IMR-90 (cell line): ENCODE results near the gene FAM184A. TPM values are rescaled to one million over a fixed set of nuclear protein-coding genes. Genes with fewer than 3 reads are reported as not detected.
A peak's percentile ranks its signal among the peaks of the same experiment; 100 is the strongest.

Experiments used
- ATAC-seq: fragments of 200-7000 bp; cut with Tn5 transposase; 2 replicates; pipeline ENCODE4 v1.9.1; 2020; ENCODE audit warnings: low read depth, mild to moderate bottlenecking, moderate library complexity
- BruUV-seq: library from RNA; stranded (reverse); fragments of 400-500 nt; replicated peaks from 2 replicates; lab custom pipeline; 2021; lab: Mats Ljungman, UMichigan
- CTCF ChIA-PET: fragments of 300-600 bp; formaldehyde crosslinking; extraction: SDS; loops from one replicate; lab custom pipeline; 2021; ENCODE audit warnings: antibody characterized with exemption; lab: Yijun Ruan, JAX
- POLR2A ChIA-PET: fragments of 300-600 bp; sonication (Branson Sonifier 250); formaldehyde crosslinking; loops from one replicate; lab custom pipeline; 2022; ENCODE audit warnings: antibody characterized with exemption; ENCODE audit not compliant: unreplicated experiment; lab: Charles Lee
- DNase-seq: peaks from one replicate; pipeline ENCODE4 v3.0.0; 2013
- H2AFZ ChIP-seq: replicated peaks from 2 replicates; pipeline ENCODE3; 2013; ENCODE audit warnings: low read length, mild to moderate bottlenecking; ENCODE audit not compliant: poor library complexity
- H2AK5ac ChIP-seq: 2 replicates; pipeline ENCODE4 v1.6.1; 2013; ENCODE audit warnings: low read depth, low read length, inconsistent platforms
- H2AK9ac ChIP-seq: replicated peaks from 2 replicates; pipeline ENCODE3; 2013; ENCODE audit warnings: mild to moderate bottlenecking, low read depth, low read length, moderate library complexity; ENCODE audit not compliant: poor library complexity
- H2BK120ac ChIP-seq: 2 replicates; pipeline ENCODE4 v1.6.1; 2013; ENCODE audit warnings: low read depth, low read length, inconsistent platforms
- H2BK15ac ChIP-seq: 3 replicates; pipeline ENCODE4 v1.6.1; 2013; ENCODE audit warnings: low read depth, low read length, inconsistent platforms
- H2BK20ac ChIP-seq: 2 replicates; pipeline ENCODE4 v1.6.1; 2013; ENCODE audit warnings: low read depth, mild to moderate bottlenecking, inconsistent platforms, low read length, moderate library complexity
- H2BK5ac ChIP-seq: 2 replicates; pipeline ENCODE4 v1.6.1; 2013; ENCODE audit warnings: mild to moderate bottlenecking, low read depth, low read length, inconsistent platforms; ENCODE audit not compliant: poor library complexity, severe bottlenecking
- H3K14ac ChIP-seq: replicated peaks from 2 replicates; pipeline ENCODE4 v1.6.1; 2013; ENCODE audit warnings: low read depth, low read length, inconsistent platforms
- H3K18ac ChIP-seq: 2 replicates; pipeline ENCODE4 v1.6.1; 2013; ENCODE audit warnings: low read depth, low read length, control low read depth
- H3K23ac ChIP-seq: 2 replicates; pipeline ENCODE4 v1.6.1; 2013; ENCODE audit warnings: low read depth, low read length, inconsistent platforms
- H3K27ac ChIP-seq: 2 replicates; pipeline ENCODE4 v1.5.1; 2013; ENCODE audit warnings: mild to moderate bottlenecking, control low read depth, low read length; ENCODE audit not compliant: insufficient read depth
- H3K27me3 ChIP-seq: 2 replicates; pipeline ENCODE4 v1.6.1; 2013; ENCODE audit warnings: low read length; ENCODE audit not compliant: control insufficient read depth, insufficient read depth
- H3K36me3 ChIP-seq: 2 replicates; pipeline ENCODE4 v1.6.1; 2013; ENCODE audit warnings: low read length, mixed read lengths; ENCODE audit not compliant: control insufficient read depth, insufficient read depth
- H3K4ac ChIP-seq: 2 replicates; pipeline ENCODE4 v1.6.1; 2013; ENCODE audit warnings: low read depth, low read length, inconsistent platforms
- H3K4me1 ChIP-seq: 2 replicates; pipeline ENCODE4 v1.6.1; 2013; ENCODE audit warnings: low read length, mixed read lengths; ENCODE audit not compliant: control insufficient read depth, insufficient read depth
- H3K4me2 ChIP-seq: 2 replicates; pipeline ENCODE4 v1.6.1; 2013; ENCODE audit warnings: low read depth, mild to moderate bottlenecking, control low read depth, low read length, moderate library complexity
- H3K4me3 ChIP-seq: 2 replicates; pipeline ENCODE4 v1.5.1; 2013; ENCODE audit warnings: low read depth, mild to moderate bottlenecking, control low read depth, low read length, moderate library complexity; ENCODE audit not compliant: insufficient read depth
- H3K56ac ChIP-seq: 2 replicates; pipeline ENCODE4 v1.6.1; 2013; ENCODE audit warnings: low read length, inconsistent platforms; ENCODE audit not compliant: insufficient read depth; ENCODE audit errors: extremely low read depth
- H3K79me1 ChIP-seq, 2 experiments: 2 replicates each; pipeline ENCODE4 v1.6.1; 2013; ENCODE audit warnings: low read length in 2 of 2, inconsistent platforms in 1 of 2, low read depth in 1 of 2
- H3K9ac ChIP-seq: 2 replicates; pipeline ENCODE4 v1.6.1; 2013; ENCODE audit warnings: low read depth, low read length, control low read depth
- H3K9me1 ChIP-seq: 2 replicates; pipeline ENCODE4 v1.6.1; 2013; ENCODE audit warnings: low read length, inconsistent platforms; ENCODE audit not compliant: insufficient read depth
- H3K9me3 ChIP-seq: 2 replicates; pipeline ENCODE4 v1.6.1; 2013; ENCODE audit warnings: low read length; ENCODE audit not compliant: control insufficient read depth, insufficient read depth
- H4K20me1 ChIP-seq: 2 replicates; pipeline ENCODE4 v1.6.1; 2013; ENCODE audit warnings: low read length, inconsistent platforms; ENCODE audit not compliant: insufficient read depth
- H4K5ac ChIP-seq: 2 replicates; pipeline ENCODE4 v1.6.1; 2013; ENCODE audit warnings: mild to moderate bottlenecking, low read depth, low read length, control low read depth
- H4K8ac ChIP-seq, 2 experiments: 2 replicates each; pipeline ENCODE4 v1.6.1; 2013; ENCODE audit warnings: low read depth in 2 of 2, low read length in 2 of 2, control low read depth in 1 of 2, inconsistent platforms in 1 of 2
- H4K91ac ChIP-seq: 2 replicates; pipeline ENCODE4 v1.6.1; 2013; ENCODE audit warnings: low read depth, low read length, inconsistent platforms; ENCODE audit not compliant: insufficient read depth
- FOS ChIP-seq: fragments of 150-350 bp; IDR thresholded peaks from 2 replicates; pipeline ENCODE4 v1.6.1; 2016; ENCODE audit warnings: low read depth, low read length
- USF2 ChIP-seq: fragments of 150-350 bp; IDR thresholded peaks from 2 replicates; pipeline ENCODE4 v1.6.1; 2017; ENCODE audit warnings: mild to moderate bottlenecking, antibody characterized with exemption, low read length, low read depth
- WGBS, 2 experiments: methylation state at CpG; one replicate each; pipeline versions ENCODE4 v1.1.5 to v1.1.7; 2013; ENCODE audit warnings: missing lambda C conversion rate in 2 of 2; ENCODE audit not compliant: insufficient read length in 1 of 2; ENCODE audit errors: extremely low coverage in 2 of 2; 5-methylcytosine and 5-hydroxymethylcytosine counted together
- dilution Hi-C: fragments of 300-500 bp; cut with HindIII; formaldehyde crosslinking; loops from one replicate; pipeline ENCODE4 v1.14.3; 2018; ENCODE audit warnings: low sequenced_read_pairs; ENCODE audit not compliant: unreplicated experiment
- in situ Hi-C: fragments of 300-500 bp; cut with MboI; formaldehyde crosslinking; loops from 3 replicates; pipeline ENCODE4 v1.14.3; 2019; ENCODE audit warnings: low sequenced_read_pairs, inconsistent platforms, mixed read lengths
- intact Hi-C: fragments of 100-400 bp; cut with micrococcal nuclease; formaldehyde crosslinking; loops from 2 replicates; pipeline ENCODE4 v1.10.0; 2022
- polyA plus RNA-seq, 3 experiments: library from polyadenylated mRNA; depleted of rRNA; stranded (reverse); fragments of >200 nt; gene quantifications; 2 replicates each; pipeline ENCODE4 v1.2.3, GENCODE V29; 2012; ENCODE audit warnings: low replicate concordance in 1 of 3
- total RNA-seq: library from RNA; depleted of rRNA; stranded (reverse); fragments of >200 nt; gene quantifications from 2 replicates; pipeline ENCODE4 v1.2.3, GENCODE V29; 2012

FAM184A gene
- total and polyA plus RNA-seq, 2 of the 4 experiments (the other 2 are of a cell fraction) = 0.03 TPM; not detected in 1

GRCh38 chr6:119096721-119097565 lies 18.5 kb upstream of the FAM184A start:
- Histone ChIP-seq H3K4me2 (no peak overlapping the region), H4K5ac (no peak overlapping the region), H4K8ac (no peak overlapping the region), H3K4me3 (no peak overlapping the region), H2BK20ac (no peak overlapping the region), H3K27ac (no peak overlapping the region), H3K79me1 (no peaks in the 10 kb centered on the region), H2BK15ac (no peak overlapping the region), H3K36me3 (no peaks in the 10 kb centered on the region), H3K9ac (no peak overlapping the region), H2BK5ac (no peak overlapping the region), H3K18ac (no peak overlapping the region), H3K4me1 (no peaks in the 10 kb centered on the region), H2AK9ac (no peak overlapping the region), H2BK120ac (no peak overlapping the region), H3K9me3 (no peaks in the 10 kb centered on the region), H3K9me1 (no peaks in the 10 kb centered on the region), H3K4ac (no peak overlapping the region), H4K20me1 (no peaks in the 10 kb centered on the region), H2AK5ac (no peak overlapping the region), H3K23ac (no peak overlapping the region), H3K56ac (no peak overlapping the region), H2AFZ (no peak overlapping the region), H4K91ac (no peak overlapping the region), H3K14ac (no peak overlapping the region), H3K27me3 (no peaks in the 10 kb centered on the region)
- POLR2A ChIA-PET = no interaction called here
- intact Hi-C loops (no loop called here), dilution Hi-C loops (no loop called here), in situ Hi-C loops (loop anchor here (25.0 kb wide), 1 partner anchor 835 kb away; no protein-coding TSS in a partner anchor)
- BruUV-seq = no TSS peak
- no peak for ATAC-seq
- DNase-seq = peak; percentile 3
- TF ChIP-seq FOS (no peak), USF2 (no peak)
- CTCF ChIA-PET = no interaction called here
- 30% methylated on average over 2 of the region's 6 CpGs; no CpG with 5 or more reads in 1 of the 2 experiments for WGBS, 2 experiments
